ENCODE data around the gene TRABD2B.

DNA sequence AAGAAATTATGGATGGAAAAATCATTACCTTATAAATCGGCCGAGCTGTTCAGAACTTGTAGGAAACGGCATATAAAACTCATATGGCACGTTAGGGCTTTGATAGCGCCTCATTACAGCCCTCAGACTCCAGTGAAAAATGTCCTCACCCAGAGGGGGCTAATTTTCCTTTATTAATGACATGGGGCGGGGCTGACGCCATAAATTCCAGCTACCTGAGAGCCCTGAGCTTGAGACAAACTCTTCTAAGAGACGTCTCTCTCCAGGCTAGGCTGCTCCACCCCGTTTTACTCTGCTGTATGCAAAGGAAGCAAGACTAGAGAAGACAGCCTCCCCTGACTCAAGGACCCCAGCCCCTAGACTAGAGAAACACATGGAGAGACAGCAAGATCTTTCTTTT, 149.4 kb downstream of the TRABD2B start:
- TF ChIP-seq CTCF (IDR thresholded peaks at IDR 0.05), result no peak
- no peak for TF ChIP-seq POLR2A (IDR thresholded peaks at IDR 0.05)

All from breast epithelium (tissue), 3 donors.